NCI-H446 treated with DMSO at 0.1 percent for 48 hours (cell line): ENCODE data around the gene SHMT2.

Source experiments
- DNase-seq: peaks from one replicate; lab custom pipeline; 2025; lab: John Stamatoyannopoulos, UW

Gene SHMT2

DNA sequence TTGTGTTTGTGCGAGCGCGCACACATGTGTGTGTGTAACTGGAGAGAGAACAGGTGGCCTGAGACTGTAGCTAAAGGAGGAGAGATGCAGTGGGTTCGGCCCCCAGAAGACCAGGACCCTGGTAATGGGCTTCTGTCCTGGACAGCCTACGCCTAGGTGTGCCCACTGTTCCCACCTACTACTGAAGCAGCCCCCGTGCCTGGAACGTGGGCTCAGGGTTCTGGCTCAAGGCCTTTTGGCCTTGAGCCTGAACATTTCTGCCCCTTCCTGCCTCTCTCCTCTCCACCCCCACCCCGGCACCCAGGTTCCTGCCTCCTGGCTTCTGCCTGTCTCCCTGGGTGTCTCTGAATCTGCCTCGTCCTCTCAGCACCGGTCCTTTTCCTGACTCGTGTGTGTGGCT is 14.4 kb upstream of the SHMT2 start:
- DNase-seq: no peak

- no peak for DNase-seq
These were observed 13.9 kb upstream of the SHMT2 start for GRCh38 chr12:57215668-57216013.

- DNase-seq: no peak
These were observed 13.2 kb upstream of the SHMT2 start, which contains the start of gene NXPH4 for GRCh38 chr12:57216014-57216911. TSS of gene NXPH4 (plus strand) at chr12:57216794. CDS start at chr12:57216970, 176 bp downstream.

GRCh38 chr12:57216921-57217879 is 12.3 kb upstream of the SHMT2 start:
- DNase-seq: no peak

DNA sequence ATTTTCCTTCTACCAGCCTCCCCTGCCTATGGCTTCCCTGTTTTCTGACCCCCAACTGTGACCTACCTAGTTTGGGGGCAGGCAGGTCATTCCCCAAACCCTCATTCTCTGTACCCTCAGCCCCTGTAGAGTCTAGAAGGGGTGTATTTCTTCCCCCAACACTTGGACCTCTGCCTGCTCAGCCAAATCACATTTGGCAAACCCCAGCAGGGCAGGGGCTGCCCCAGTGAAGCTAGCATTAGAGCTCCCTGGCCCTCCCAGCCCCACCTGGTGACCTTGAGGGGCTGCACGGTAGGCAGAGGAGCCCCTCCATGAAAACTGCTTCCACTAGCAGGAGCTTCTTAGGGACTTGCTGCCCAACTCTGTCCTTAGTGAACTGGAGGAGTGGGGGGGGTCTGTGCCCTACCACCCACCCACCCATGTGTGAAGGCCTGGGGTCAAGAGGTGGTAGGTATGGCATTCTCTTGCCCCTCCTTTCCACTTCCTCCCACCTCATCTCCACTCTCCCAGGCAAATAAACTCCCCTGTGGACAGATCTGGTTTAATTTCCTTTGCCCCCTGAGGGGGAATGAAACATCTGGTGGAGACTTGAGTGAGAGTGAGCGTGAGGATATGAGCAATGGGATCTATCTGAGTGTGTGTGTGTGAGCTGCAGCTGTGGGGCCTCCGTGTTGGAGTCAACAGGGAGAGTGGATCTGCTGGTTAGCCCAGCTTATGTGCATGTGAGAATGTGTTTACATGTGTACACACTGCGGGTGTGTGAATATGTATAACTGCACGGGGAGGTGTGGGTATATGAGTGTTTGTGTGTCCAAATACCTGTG is 11.3 kb upstream of the SHMT2 start:
- DNase-seq: no peak

DNA sequence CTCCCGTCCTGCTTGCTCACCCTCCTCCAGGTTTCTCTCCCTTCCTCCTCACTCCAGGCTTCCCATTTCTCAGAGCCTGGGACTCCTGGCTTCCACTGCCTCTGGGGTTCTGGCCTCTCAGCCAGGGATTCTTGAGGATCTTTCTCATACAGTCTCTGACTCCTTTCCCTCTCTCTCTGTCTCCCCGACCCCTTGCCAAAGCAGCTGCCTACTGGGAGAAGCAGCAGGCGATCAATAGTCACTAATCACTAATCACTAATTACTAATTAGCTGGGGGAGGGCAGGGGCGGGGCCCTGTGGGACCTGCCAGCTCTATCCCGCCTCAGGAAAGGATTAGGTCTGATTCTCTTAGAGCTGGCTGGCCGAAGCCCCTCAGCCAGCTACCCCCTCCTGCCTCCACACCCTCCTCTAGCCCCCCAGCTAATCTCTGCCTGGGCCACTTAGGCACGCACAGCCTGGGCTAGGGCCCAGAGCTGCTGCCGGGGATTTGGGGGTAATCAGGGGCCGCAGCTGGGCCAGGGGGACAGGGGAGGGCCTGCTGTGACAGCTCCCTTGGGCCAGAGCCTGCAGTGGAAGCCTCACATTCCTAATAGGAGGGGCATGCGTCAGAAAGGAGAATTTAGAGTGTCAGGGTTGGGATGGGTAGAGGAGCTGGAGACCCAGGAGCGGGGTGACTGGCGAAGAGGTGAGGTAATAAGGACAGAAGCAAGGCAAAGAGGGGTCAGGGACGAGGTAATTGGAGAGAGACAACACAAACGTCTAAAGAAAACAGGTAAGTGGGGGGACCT is 10.1 kb upstream of the SHMT2 start:
- DNase-seq: no peak

DNA sequence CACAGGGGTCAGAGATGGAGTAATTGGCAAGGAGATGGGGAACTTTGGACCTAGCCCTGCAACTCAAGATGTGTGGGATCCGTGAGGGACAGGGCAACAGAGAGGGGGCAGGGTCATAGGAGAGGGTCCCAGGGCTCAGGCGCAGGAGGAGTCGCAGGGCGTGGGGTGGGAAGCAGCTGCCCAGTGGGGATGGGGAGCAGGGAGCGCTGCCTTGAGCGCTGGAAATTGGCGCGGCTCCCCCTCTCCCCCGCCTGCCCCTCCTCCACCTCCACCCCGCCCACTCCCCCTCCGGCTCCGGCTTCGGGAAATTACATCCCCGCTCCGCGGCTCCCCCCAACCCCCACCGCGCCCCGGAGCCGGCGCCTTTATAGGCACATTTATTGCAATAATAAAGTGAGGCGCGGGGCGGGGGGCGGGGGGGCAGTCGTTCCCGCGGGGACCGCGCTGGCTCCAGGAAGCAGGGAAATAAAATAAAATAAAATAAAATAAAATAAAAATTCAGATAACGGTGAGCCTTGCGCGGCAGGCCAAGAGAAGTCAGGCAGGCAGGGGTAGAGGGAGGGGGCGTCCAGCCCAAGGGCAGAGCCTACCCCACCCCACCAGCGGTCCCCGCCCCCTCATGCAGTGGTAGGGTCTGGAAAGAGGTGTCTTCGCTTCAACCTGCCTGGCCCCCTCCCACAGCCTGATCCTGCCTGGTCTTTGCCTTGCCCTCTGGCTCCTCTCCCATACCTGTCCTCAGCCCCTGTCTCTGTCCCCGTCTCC is 9.3 kb upstream of the SHMT2 start:
- no peak for DNase-seq

- DNase-seq: no peak
These were observed 8.7 kb upstream of the SHMT2 start for GRCh38 chr12:57220770-57221168.

DNA sequence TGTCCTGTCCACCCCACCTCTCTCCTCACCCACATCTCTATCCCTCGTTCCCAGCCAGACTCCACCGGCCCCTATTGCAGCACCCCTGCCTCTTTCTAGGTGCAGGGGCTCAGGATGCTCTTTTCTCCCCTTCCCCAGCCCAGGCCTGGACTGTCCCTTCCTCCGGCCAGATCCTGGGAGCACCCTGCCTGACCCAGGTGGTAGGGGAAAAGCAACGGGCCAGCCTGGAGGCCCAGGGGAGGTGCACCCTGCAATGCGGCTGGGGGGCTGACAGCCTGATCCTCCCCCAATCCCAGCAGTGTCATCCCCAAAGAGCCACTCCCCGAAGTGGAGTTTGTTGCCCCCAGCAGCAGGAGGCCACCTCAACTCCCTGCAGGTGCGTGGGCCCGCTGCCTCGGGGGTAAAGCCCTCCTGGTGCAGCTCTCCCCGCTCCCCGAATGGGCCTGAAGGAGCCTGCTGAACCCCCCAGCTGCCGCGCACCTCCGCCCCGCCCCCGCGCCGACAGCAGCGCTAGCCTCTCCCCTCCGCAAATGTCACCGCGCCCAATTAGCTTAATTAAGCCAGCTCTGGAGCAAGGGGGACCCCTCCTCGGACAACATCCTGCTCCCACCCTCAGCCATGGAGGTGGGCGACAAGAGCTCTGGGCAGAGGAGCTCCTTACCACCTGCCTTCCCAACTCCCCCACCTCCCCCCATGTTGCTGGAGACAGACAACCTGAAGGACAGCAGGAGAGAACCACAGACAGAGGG is 8.2 kb upstream of the SHMT2 start:
- no peak for DNase-seq

DNA sequence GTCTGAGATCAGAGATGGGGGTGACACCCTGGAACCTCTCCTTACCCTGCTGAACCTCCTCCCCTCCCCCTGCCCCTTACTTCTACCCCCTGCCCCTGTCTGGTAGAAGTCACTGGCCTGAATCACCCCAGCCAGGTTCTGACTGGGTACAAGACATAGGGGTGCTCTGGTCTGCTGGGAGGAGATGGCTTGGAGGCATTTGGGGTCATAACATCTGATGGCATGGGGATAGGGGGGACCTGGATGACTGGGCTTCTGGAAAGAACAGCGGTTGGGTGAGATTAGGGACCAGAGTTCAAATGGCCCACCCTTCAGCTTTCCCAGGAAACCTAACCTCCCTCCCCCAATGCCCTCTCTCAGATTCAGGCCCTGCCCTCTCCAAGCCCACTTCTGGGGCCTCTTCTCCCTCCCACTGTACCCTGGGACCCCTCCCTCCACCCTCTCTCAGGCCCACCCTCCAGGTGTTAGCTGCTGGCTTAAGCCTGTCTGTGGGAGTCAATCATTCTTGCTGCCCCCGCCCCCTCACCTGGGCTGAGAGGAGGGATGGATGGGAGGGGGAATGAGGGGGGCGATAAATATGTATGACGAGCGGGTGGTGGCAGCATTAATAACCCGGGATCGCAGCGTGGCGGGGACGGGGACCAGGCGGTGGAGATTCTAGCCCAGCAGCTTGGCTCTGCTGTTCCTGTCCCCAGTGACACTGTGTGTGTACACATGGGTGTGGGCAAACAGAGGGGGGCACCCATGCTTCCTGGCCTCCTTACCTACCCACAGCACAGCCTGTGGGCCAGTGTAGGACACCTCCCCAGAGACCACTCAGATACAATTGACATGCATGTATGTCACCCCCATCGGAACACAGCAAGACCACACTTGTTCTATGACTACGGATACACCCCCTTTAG is 7.0 kb upstream of the SHMT2 start:
- no peak for DNase-seq

DNA sequence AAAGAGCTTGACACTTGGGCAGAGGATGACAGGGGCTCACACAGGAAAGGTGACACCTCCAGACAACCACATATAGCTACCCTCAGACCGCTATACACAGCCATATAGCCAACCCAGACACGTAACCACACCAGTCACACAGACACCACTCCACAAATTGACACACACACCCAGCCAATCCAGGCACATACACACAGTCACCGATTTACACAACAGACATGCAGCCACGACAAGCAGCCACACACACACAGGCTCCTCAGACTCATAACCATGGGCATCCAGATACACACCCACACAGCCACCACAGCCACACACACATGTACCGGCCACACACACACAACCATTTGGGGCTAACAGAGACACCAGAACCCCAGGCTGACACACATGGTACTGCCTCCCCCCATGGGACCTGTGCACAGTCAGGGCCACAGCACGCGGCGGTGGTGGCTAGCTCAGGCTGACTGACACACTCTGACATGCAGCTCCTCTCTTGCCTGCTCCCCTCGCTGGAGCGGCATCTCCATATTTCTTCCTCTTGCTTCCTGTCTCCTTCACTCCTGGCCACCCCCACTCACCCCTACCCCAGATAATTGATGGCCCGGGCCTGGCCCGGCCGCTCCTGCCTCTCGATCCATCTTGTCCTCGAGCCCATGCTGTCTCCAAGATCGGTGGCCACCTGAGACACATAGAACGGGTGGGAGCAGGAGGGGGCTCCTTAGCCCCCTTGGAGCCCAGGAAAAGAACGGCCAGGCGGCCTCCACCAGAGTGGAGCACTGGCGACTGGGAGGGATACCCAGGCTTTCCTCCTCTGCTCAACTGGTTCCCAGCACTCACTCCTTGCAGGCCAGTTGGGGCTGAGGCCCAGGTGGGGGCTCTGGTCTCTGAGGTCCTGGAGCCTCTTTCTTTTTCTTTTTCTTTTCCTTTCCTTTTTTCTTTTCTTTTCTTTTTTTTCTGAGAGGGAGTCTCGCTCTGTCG is 6.0 kb upstream of the SHMT2 start:
- no peak for DNase-seq

GRCh38 chr12:57224278-57224972 is 5.1 kb upstream of the SHMT2 start:
- no peak for DNase-seq

- DNase-seq: no peak
These were observed 4.4 kb upstream of the SHMT2 start for GRCh38 chr12:57224973-57225679.

GRCh38 chr12:57225680-57226210 is 3.8 kb upstream of the SHMT2 start:
- DNase-seq: no peak

DNA sequence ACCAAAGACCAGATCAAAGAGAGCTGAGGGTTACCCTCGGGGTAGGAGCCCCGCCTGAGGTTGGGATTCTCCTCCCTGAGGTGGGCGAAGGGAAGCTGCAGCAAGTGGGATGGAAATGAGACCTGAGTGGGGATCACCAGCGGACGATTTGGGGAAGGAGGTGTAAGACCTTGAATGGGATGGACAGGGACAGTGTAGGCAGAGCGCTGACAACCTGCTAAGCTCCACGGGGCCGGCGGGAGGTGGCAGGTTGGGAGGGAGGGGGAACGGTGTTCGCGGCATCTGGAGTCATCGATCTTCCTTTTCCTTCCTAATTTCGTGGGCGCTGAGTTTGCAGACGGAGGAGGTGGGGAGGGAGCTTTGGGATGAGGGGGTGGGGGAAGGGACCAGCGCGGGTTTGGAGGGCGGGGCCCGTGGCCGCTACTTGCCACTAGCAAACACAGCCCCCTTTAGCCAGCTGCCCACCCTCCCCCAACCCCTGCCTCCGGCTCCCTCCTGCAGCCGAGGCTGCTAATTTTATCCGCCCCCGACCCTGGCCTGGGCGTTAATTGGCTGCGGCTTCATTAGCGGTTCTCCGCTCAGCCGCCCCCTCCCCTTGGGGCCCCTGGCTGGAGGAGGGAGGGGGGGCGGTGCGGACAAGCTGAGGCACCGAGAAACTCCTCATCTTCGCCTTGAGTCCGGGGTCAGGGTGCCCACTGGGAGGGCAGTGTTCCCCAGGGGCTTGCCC is 2.8 kb upstream of the SHMT2 start:
- no peak for DNase-seq
